GM19043 (cell line): ENCODE measurements around the gene NUTM2B.
"Not testable (repeated sequence)": the region's sequence is repeated elsewhere in the genome, so short reads cannot be mapped to it uniquely, and the experiment has no call there.

Experiments
- ATAC-seq: cut with Tn5 transposase; IDR thresholded peaks from one replicate; pipeline ENCODE4 v1.9.1; 2021; ENCODE audit warnings: low read depth; ENCODE audit not compliant: unreplicated experiment

The NUTM2B gene

GRCh38 chr10:79744844-79745243, 41.8 kb downstream of the NUTM2B start:
- not testable (repeated sequence) for ATAC-seq

- ATAC-seq: not testable (repeated sequence)
Observed at GRCh38 chr10:79748510-79748909, 45.5 kb downstream of the NUTM2B start.

- not testable (repeated sequence) for ATAC-seq
Observed at GRCh38 chr10:79753601-79754000, 50.6 kb downstream of the NUTM2B start.

GRCh38 chr10:79758297-79758993, 55.4 kb downstream of the NUTM2B start:
- ATAC-seq: not testable (repeated sequence)
